Vagina (tissue), 2 donors: ENCODE data around the gene GSG1L.

ENCODE experiments used
- POLR2A ChIP-seq, 2 donors: fragments of 450-650 bp; IDR thresholded peaks; one replicate each; pipeline ENCODE4 v1.6.1; 2017; ENCODE audit warnings: antibody characterized with exemption in 2 of 2, mild to moderate bottlenecking in 2 of 2, moderate library complexity in 2 of 2
- TF ChIP-seq, protein P1 (sequence below), 3 experiments: fragments of 450-650 bp in 2 of 3; fragments of 200-600 bp in 1 of 3; sonication (generic) in 1 of 3; IDR thresholded peaks; one replicate each; pipeline ENCODE4 v1.5.1; 2017 to 2019; ENCODE audit warnings: antibody characterized with exemption in 3 of 3, mild to moderate bottlenecking in 2 of 3, moderate library complexity in 2 of 3

DNA sequence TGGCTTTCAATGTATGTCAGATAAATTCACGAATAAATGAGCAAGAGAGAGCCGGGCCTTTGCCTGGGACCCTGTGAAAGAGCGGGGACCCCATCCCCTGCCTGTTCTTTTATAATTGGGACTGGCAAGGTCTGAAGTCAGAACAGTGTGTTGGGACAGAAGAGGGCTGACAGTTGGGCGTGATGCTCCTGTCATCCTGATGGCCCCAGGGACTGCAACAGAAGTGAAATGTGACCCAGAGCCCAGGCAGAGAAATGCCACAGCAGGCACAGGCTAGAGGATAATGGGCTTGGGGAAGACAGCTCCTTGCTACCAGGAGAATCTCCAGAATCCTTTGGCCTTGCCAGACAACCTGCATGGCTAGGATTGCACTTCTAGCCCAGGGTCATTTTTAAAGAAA, 37.9 kb downstream of the GSG1L start:
- no peak for TF ChIP-seq POLR2A (IDR thresholded peaks at IDR 0.05)
- TF ChIP-seq, protein P1, sequence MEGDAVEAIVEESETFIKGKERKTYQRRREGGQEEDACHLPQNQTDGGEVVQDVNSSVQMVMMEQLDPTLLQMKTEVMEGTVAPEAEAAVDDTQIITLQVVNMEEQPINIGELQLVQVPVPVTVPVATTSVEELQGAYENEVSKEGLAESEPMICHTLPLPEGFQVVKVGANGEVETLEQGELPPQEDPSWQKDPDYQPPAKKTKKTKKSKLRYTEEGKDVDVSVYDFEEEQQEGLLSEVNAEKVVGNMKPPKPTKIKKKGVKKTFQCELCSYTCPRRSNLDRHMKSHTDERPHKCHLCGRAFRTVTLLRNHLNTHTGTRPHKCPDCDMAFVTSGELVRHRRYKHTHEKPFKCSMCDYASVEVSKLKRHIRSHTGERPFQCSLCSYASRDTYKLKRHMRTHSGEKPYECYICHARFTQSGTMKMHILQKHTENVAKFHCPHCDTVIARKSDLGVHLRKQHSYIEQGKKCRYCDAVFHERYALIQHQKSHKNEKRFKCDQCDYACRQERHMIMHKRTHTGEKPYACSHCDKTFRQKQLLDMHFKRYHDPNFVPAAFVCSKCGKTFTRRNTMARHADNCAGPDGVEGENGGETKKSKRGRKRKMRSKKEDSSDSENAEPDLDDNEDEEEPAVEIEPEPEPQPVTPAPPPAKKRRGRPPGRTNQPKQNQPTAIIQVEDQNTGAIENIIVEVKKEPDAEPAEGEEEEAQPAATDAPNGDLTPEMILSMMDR (IDR thresholded peaks at IDR 0.05), result no peak
